KOPT-K1 (cell line): ENCODE results near the gene CALML3.
"Not testable (repeated sequence)": the region's sequence is repeated elsewhere in the genome, so short reads cannot be mapped to it uniquely, and the experiment has no call there.

Experiments
- H3K27ac ChIP-seq: fragments of 200-600 bp; sonication (generic); 2 replicates; pipeline ENCODE4 v1.5.1; 2016; ENCODE audit warnings: antibody characterized with exemption, mild to moderate bottlenecking, low read depth, low read length; ENCODE audit not compliant: poor library complexity, severe bottlenecking
- H3K36me3 ChIP-seq: fragments of 200-600 bp; sonication (generic); 2 replicates; pipeline ENCODE4 v1.5.1; 2017; ENCODE audit warnings: antibody characterized with exemption, mild to moderate bottlenecking, low read length, moderate library complexity; ENCODE audit not compliant: insufficient read depth
- H3K9me3 ChIP-seq: fragments of 200-600 bp; sonication (generic); 2 replicates; pipeline ENCODE4 v1.5.1; 2017; ENCODE audit warnings: antibody characterized with exemption, low read length, mild to moderate bottlenecking; ENCODE audit not compliant: insufficient read depth, poor library complexity, severe bottlenecking

Gene CALML3

DNA sequence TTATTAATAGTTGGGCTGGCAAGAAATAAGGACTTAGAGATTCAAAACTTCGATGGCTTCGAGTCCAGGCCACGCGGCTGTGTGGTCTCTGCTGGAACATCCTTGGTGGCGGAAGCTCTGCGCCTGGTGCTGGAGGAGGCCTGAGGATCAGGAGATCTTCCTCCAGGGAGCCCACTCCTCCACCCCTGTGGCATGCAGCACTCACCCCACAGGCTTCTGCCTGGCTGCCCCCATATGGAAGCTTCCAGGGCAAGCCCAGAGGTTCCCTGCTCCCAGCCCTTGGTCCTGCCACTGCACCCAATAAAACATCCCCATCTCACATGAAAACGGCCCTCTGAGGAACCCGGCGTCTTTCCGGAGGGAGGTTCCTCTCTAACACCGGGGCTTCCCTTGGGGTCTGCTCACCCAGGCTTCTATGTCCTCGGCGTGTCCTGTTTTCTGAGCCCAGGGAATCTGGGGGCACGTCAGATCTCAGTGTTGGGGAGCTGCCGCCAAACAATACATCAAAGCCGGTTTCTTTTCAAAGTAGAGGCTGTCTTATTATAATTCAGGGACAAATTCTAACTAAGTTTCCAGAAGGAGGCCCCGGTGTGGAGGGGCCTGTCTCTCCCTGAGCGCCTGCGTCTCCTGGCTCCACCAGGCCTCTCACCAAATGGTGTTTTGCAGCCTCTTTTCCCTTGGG lies 32.4 kb downstream of the CALML3 start:
- Histone ChIP-seq H3K9me3 (no peaks in the 10 kb centered on the region), H3K36me3 (no peaks in the 10 kb centered on the region), H3K27ac (no peak overlapping the region)

DNA sequence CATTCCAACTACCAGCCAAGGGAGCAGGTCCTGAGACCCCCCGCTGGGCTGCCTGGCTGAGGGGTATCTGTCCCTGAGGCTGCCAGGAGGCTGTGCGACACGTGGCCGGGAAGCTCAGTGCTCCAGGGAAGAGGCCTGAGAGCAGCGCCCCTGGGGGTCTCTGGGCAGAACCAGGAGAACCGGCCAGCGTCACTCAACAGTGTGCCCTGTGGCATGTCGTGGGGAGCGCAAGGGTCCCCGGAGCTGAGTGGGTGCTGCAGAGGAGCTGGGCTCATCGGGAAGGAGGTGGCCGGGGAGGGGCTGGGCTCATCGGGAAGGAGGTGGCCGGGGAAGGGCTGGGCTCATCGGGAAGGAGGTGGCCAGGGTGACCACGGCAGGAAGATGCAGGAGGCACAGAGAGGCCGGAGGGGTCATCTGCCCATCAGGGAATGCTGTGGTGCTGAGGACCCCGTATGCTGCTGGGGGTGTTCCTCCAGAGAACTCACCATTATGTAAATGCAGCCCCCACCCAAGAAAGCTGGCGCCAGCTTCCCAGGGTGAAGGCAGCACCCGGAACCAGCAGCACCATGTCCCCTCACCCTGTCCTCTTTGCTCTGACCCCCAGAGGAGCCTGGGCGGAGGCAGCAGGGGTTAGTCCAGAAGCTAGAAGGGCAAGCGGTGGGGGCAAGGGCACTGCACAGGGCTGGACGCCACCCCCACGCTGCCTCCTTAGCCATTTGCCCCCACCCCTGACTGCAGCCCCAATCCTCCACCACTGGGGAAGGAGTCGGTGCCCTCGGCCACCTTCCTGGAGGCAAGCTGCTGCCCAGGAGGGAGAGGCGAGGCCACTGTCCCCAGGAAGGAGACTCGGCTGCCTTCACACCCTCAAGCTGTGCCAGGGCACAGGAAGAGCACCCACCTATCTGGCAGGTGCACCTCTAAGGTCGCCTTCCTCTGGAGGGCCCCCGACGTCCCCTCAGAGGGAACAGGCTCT lies 33.3 kb downstream of the CALML3 start:
- no peaks in the 10 kb centered on the region for H3K9me3 ChIP-seq
- no peaks in the 10 kb centered on the region for H3K36me3 ChIP-seq
- H3K27ac ChIP-seq, result no peak overlapping the region

DNA sequence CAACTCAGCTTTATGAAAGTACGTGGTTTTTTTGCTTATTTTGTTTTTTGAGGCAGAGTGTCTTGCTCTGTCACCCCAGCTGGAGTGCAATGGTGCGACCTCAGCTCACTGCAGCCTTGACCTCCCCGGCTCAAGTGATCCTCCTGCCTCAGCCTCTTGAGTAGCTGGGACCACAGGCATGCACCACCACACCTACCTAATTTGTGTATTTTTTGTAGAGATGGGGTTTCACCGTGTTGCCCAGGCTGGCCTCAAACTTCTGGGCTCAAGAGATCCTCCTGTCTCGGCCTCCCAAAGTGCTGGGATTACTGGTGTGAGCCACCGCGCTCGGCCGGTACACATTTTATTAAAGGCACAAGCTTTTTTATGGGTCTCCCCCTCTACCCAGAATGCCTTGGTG lies 34.3 kb downstream of the CALML3 start:
- H3K27ac ChIP-seq, H3K36me3 ChIP-seq, H3K9me3 ChIP-seq: not testable (repeated sequence)

DNA sequence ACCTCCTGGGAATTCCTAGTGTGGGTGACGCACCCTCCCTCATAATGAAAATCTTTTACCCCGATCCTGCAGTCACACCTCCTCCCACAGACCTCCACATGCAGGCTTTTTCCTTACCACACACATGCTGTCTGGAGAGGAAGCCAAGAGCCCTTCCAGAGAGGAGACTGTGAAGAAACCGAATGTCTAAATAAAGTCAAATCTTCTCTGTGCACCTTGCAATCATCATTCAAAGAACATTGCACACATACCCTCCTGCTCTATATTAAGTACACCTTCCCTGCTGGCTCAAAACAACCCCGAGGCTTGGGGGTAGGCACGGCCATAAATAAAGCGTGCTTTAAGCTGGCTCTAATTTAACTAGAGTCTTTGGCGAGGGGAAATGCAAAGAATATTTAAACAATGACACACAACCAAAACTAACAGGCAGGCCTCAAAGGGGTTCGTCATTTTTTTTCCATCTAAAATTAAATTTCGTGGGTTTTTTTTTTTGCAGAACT lies 34.9 kb downstream of the CALML3 start:
- Histone ChIP-seq H3K9me3 (no peaks in the 10 kb centered on the region), H3K36me3 (no peaks in the 10 kb centered on the region), H3K27ac (no peak overlapping the region)

DNA sequence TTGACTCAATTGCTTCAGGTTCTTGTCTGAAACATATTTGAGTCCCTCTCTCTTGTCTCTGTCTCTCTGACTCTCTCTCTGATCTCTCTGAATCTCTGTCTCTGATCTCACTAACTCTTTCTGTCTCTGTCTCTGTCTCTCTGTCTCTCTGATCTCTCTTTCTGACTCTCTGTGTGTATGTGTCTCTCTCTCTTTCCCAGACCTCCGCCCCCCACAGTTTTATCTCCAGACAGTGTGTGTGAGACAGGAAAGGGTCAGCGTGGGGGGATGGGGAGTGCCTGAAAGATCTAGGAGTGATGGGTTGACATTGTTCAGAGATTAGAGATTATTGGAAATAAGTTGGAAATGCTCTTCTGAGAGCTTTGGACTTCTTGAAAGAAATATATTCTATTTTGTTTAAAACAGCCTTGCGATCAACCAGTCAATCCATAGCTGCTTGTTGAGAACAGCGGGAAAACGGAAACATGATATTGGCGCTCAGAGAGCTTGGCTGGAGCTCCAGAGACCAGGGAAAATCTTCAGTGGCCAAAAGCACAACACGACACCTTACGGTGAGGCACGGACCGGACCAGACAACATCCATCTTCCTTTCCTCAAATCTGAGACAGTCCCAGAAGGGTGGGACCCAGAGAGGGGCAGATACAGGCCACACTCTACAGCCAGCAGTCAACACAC lies 35.5 kb downstream of the CALML3 start:
- no peaks in the 10 kb centered on the region for H3K9me3 ChIP-seq
- no peaks in the 10 kb centered on the region for H3K36me3 ChIP-seq
- no peak overlapping the region for H3K27ac ChIP-seq

DNA sequence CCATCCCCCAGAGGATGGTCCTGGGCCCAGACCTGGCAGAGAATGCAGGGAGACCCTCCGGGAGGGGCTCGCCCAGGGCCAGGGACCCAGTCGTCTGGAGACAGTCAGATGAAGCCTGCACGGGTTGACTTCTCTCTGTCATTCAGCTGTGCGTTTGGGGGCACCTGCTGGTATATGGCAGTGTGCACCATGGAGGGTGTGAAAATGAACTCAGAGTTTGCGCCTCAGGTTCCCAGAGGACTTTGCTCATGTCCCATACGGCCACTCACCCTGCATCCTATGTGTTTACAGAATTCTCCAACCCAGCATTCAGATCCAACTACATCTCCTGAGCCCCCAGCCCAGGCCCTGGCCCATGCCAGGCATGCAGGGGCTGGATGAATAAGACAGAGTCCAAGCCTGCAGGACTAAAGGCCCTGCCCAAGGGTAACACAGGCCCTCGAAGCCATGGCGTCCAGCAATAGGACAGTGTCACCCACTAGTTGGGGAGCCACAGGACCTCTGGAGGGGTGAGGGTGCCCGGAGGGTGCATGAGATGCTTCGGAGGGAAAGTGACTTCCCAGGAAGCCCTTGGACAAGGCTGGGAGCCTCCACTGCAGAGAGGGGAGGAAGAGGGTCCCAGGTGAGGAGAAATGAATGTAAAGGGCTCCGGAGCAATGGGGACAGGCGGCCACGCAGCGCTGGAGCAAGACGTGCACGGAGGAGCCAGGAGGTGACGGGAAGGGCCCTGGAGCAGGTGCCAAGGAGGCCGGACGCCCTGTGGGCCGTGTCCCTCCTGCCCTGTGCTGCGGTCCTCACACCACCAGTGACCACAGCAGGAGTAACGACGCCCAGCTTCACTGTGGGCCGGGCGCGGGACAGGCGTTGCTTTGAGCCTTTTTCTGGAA lies 36.3 kb downstream of the CALML3 start:
- no peaks in the 10 kb centered on the region for H3K9me3 ChIP-seq
- no peaks in the 10 kb centered on the region for H3K36me3 ChIP-seq
- H3K27ac ChIP-seq, result no peak overlapping the region

DNA sequence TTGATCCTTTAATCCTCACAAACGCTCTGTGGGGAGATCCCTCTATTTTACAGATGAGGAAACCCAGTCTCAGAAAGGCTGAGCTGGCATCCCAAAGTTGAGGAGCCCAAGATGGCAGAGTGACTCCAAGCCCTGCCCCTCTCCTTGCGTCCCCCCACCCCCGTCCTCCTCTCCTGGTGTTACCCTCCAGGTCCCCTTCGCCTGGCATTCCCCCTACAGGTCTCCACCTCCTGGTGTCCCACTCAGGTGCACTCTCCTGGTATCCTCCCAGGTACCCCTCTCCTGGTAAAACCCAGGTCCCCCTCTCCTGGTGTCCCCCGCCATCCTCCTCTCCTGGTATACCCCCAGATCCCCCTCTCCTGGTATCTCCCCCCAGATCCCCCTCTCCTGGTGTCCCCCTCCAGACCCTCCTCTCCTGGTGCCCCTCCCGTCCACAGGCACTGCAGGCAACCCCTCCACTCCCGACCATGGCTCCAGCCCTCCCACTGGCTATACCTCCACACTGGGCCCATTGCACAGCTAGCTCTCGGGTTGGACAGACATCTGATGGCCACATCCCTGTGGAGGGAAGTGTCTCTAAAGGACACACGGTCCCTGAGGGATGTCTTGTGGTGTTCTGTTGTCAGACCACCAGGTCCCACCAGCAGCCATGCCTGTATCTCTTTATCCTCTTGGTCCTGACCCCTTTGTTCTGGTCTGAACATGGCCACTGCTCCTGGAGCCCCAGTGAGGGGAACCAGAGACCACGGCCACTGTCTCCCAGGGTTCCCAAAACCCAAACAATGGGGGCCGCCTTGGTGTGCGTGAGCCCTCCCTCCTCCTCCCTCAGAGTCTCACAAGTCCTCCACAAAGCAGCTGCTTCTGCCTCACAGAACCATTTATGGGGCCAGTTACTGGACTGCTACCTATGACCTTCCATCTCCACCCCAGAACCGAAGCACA lies 37.2 kb downstream of the CALML3 start:
- no peaks in the 10 kb centered on the region for H3K9me3 ChIP-seq
- H3K36me3 ChIP-seq, result no peaks in the 10 kb centered on the region
- no peak overlapping the region for H3K27ac ChIP-seq

DNA sequence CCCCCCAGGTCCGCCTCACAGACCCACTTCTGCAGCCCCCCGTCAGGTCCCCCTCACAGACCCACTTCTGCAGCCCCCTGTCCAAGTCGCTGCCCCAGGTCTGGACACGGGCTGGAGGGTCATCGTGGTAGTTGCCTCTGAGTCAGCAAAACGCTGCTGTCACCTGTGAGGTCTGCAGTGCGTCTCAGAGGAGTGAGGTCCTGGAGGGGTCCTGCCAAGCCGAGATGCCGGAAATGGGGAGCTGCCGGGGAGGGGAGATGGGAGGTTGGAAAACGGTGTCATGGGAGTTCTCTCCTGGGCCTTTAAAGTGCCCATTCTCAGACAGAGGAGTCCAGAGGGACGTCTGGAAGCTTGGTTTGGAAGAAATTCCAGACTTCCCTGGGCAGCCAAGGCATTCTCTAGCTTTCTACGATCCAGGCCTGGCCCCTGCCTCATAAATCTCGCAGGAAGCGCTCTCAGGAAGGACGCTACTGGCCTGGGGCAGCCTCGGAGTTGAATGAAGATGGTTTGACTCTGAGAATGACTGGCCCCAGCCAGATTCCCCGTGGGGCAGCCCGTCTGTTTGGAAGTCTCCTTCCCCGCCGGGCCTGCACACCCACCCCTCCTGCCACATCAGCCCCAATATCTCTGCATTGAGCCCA lies 38.7 kb downstream of the CALML3 start:
- Histone ChIP-seq H3K27ac (no peak overlapping the region), H3K9me3 (no peaks in the 10 kb centered on the region), H3K36me3 (no peaks in the 10 kb centered on the region)

GRCh38 chr10:5563991-5564536 lies 39.3 kb downstream of the CALML3 start:
- H3K36me3 ChIP-seq, result no peaks in the 10 kb centered on the region
- no peak overlapping the region for H3K27ac ChIP-seq
- H3K9me3 ChIP-seq, result no peaks in the 10 kb centered on the region

GRCh38 chr10:5564537-5565204 lies 39.9 kb downstream of the CALML3 start:
- no peaks in the 10 kb centered on the region for H3K36me3 ChIP-seq
- no peaks in the 10 kb centered on the region for H3K9me3 ChIP-seq
- no peak overlapping the region for H3K27ac ChIP-seq

DNA sequence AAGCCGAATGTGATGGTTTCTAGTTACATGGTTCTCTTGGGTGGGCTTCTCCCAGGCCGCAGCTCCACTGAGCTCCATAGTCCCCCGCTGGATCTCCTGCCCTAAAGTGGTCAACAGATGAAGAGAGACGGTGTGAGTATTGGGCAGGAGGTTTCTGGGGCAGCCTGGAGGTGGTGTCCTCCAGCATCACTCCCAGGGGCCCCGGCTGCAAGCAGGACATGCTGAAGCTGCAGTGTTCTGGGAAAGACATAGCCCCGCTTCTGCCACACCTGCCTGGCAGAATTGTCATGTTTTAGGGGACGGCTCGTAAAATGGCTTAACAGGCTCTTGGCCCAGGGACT lies 40.4 kb downstream of the CALML3 start:
- Histone ChIP-seq H3K27ac (no peak overlapping the region), H3K36me3 (no peaks in the 10 kb centered on the region), H3K9me3 (no peaks in the 10 kb centered on the region)

DNA sequence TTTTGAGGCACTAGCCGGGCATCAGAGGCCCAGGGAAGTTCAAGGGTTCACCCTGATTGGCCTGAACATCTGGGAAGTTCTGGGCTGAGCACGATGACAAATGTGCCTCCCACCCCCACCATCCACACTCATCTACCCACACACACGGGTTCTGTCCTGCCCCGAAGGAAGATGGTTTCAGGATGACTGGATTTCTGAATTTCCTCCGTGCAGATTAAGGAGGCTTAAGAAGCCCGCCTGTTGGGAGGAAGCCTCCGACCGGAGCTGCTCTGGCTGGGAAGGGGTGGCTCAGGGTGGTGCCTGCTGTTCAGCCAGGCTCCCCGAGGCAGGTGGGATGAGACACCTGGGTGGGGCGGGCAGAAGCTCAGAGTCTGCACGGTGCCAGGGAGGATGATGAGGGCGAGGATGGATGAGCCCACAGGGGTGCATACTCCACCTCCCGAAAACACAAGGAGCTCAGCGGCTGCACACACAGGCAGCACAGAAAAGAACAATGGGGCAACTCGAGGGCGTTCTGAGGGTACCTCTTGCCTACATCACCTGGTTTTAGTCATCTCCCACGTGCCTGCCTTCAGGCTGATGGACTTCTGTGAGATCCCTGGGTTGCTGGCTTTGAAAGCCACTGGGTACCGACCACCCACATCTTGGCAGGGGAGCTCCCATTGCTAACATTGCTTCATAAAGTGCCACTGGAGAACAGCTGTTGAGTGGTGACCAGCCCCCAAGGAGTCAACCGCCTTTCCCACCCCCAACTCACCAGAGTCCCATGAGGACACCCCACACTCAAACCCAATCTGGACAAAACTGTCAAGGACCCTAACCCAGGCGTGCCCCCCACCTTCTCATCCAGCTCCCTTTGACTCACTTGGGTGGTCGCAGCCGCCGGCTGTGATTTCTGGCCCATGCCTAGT lies 41.2 kb downstream of the CALML3 start:
- Histone ChIP-seq H3K36me3 (no peaks in the 10 kb centered on the region), H3K27ac (no peak overlapping the region), H3K9me3 (no peaks in the 10 kb centered on the region)
